Activated CD8-positive, alpha-beta T cell treated with anti-CD3 and anti-CD28 coated beads for 36 hours (primary cell): ENCODE results near the gene LMO3. TPM values are rescaled to one million over a fixed set of nuclear protein-coding genes. Genes with fewer than 3 reads are reported as not detected.

ENCODE experiments used
- ATAC-seq: fragments of 200-7000 bp; cut with Tn5 transposase; one replicate; pipeline ENCODE4 v1.10.0; 2021; ENCODE audit warnings: mild to moderate bottlenecking, moderate library complexity
- CTCF ChIA-PET: fragments of 350-600 bp; sonication (Branson Sonifier 250); formaldehyde crosslinking; loops from one replicate; lab custom pipeline; 2021; ENCODE audit warnings: antibody characterized with exemption; lab: Charles Lee
- POLR2A ChIA-PET: fragments of 350-600 bp; sonication (Branson Sonifier 250); formaldehyde crosslinking; loops from one replicate; lab custom pipeline; 2021; ENCODE audit warnings: antibody characterized with exemption; lab: Charles Lee
- DNase-seq: peaks from one replicate; pipeline ENCODE4 v3.0.0-alpha.2; 2020
- H3K27ac Mint-ChIP-seq: one replicate; pipeline ENCODE4 v1.8.0; 2021; ENCODE audit warnings: mild to moderate bottlenecking, mixed read lengths
- H3K27me3 Mint-ChIP-seq: one replicate; pipeline ENCODE4 v1.8.0; 2021; ENCODE audit warnings: mixed read lengths
- H3K36me3 Mint-ChIP-seq: one replicate; pipeline ENCODE4 v1.8.0; 2021; ENCODE audit warnings: low read depth, mixed read lengths
- H3K4me1 Mint-ChIP-seq: one replicate; pipeline ENCODE4 v1.8.0; 2021; ENCODE audit warnings: low read depth, mixed read lengths
- H3K4me3 Mint-ChIP-seq: one replicate; pipeline ENCODE4 v1.8.0; 2021; ENCODE audit warnings: mild to moderate bottlenecking, moderate library complexity, mixed read lengths
- H3K9me3 Mint-ChIP-seq: one replicate; pipeline ENCODE4 v1.8.0; 2021; ENCODE audit warnings: mixed read lengths
- CTCF ChIP-seq: fragments of 200-600 bp; IDR thresholded peaks from one replicate; pipeline ENCODE4 v1.8.0; 2022; ENCODE audit warnings: antibody characterized with exemption, mild to moderate bottlenecking
- intact Hi-C: fragments of 100-400 bp; cut with micrococcal nuclease; formaldehyde crosslinking; loops from one replicate; pipeline ENCODE4 v1.10.0; 2022
- total RNA-seq, 2 experiments: library from RNA; stranded (reverse); gene quantifications; one replicate each; pipeline ENCODE4 v1.2.3, GENCODE V29; 2021

LMO3 gene
- total RNA-seq, 2 experiments from 2014 or later, result not detected

GRCh38 chr12:16520328-16520727, 85.6 kb downstream of the LMO3 start:
- Mint-ChIP-seq H3K4me1 (no peaks in the 10 kb centered on the region), H3K9me3 (peaks cover 1% of the 10 kb centered on the region), H3K27me3 (no peaks in the 10 kb centered on the region), H3K4me3 (no peak overlapping the region), H3K27ac (no peak overlapping the region), H3K36me3 (no peaks in the 10 kb centered on the region)
- DNase-seq, result no peak
- ChIA-PET POLR2A (no interaction called here), CTCF (no interaction called here)
- intact Hi-C loops, result no loop called here
- no peak for TF ChIP-seq CTCF
- no peak for ATAC-seq

- Mint-ChIP-seq H3K27me3 (no peaks in the 10 kb centered on the region), H3K4me3 (no peak overlapping the region), H3K9me3 (peaks cover 1% of the 10 kb centered on the region), H3K36me3 (no peaks in the 10 kb centered on the region), H3K27ac (no peak overlapping the region), H3K4me1 (no peaks in the 10 kb centered on the region)
- intact Hi-C loops, result no loop called here
- no peak for TF ChIP-seq CTCF
- ATAC-seq (no peak), DNase-seq (no peak)
- CTCF ChIA-PET, result no interaction called here
- POLR2A ChIA-PET, result no interaction called here
Measured at GRCh38 chr12:16515666-16516065, 90.3 kb downstream of the LMO3 start.

DNA sequence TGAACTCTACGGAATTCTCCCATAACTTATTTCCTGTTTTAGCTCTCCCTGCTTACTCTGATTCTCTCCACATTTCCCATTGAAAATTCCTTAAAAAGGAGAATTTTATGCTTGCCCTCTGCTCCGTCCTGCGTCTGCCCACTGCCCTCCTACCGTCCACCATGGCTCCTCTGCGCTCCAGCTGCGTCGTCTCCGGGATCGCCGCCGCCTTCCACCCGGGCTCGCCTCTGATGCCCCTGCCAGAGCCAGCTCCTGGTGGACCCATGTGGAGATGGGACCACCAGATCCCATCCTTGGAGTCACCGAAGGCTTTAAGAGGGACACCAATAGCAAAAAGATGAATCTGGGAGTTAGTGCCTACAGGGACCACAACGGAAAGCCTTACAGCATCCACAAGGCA, 92.7 kb downstream of the LMO3 start:
- Mint-ChIP-seq H3K9me3 (no peaks in the 10 kb centered on the region), H3K36me3 (no peaks in the 10 kb centered on the region), H3K4me1 (no peaks in the 10 kb centered on the region), H3K27ac (no peak overlapping the region), H3K4me3 (no peak overlapping the region), H3K27me3 (no peaks in the 10 kb centered on the region)
- POLR2A ChIA-PET, result no interaction called here
- CTCF ChIA-PET, result no interaction called here
- DNase-seq (no peak), ATAC-seq (no peak)
- no peak for TF ChIP-seq CTCF
- intact Hi-C loops, result no loop called here

DNA sequence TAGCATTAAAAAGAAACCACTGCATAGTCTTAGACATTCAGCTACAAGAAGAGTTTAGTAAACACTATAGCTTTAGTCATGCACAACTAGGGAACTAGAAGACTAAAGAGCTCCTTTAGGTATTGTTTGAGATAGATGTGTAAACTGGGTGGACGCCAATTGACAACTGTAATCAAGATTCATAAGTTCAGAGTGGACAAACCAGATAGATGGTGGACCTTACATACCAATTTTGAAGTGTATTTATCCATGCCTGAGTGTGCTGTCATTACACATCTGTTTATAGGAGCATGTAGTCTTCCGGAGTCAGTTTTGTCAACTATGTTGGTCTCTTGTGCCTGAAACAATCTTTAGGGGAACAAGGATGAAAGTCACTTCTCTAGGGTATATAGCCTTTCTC, 96.6 kb downstream of the LMO3 start:
- ATAC-seq (no peak), DNase-seq (no peak)
- ChIA-PET POLR2A (no interaction called here), CTCF (no interaction called here)
- Mint-ChIP-seq H3K36me3 (no peaks in the 10 kb centered on the region), H3K27ac (no peak overlapping the region), H3K4me3 (no peak overlapping the region), H3K4me1 (no peaks in the 10 kb centered on the region), H3K27me3 (no peaks in the 10 kb centered on the region), H3K9me3 (no peaks in the 10 kb centered on the region)
- no peak for TF ChIP-seq CTCF
- intact Hi-C loops, result no loop called here

GRCh38 chr12:16506394-16506793, 99.6 kb downstream of the LMO3 start:
- ATAC-seq (no peak), DNase-seq (no peak)
- no peak for TF ChIP-seq CTCF
- POLR2A ChIA-PET, result no interaction called here
- CTCF ChIA-PET, result no interaction called here
- no peak overlapping the region for H3K27ac Mint-ChIP-seq
- intact Hi-C loops, result no loop called here
- H3K4me1 Mint-ChIP-seq, result no peaks in the 10 kb centered on the region
- H3K9me3 Mint-ChIP-seq, result no peaks in the 10 kb centered on the region
- no peaks in the 10 kb centered on the region for H3K36me3 Mint-ChIP-seq
- H3K4me3 Mint-ChIP-seq, result no peak overlapping the region
- no peaks in the 10 kb centered on the region for H3K27me3 Mint-ChIP-seq
